ENCODE results near the gene METRN.
A peak's percentile ranks its signal among the peaks of the same experiment; 100 is the strongest.

Gene METRN

DNA sequence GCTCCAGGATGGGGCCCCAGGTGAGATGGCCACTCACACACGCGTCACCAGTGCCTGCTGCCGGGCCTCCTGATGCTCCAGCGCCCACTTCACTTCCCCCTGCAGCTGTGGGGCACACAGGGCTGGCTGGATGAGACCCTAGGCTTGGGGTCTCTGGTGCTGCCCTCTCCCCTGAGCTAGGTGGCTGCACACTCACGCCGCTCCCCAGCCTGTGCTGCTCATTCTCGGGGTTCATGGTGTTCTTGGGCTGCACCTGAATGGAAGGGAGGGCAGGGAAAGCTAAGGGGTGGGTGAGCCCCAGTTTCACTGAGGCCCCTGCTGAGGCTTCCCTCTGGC, 10.1 kb downstream of the METRN start:
- Histone ChIP-seq H3K36me3 (ENCODE audit: control insufficient read depth, low read depth, low read length) (no peaks in the 10 kb centered on the region), H3K4me1 (ENCODE audit: control insufficient read depth, low read depth, low read length) (peaks cover 3% of the 10 kb centered on the region), H3K27me3 (ENCODE audit: control insufficient read depth, insufficient read depth, low read length) (peaks cover 18% of the 10 kb centered on the region), H3K27ac (ENCODE audit: low read length) (no peak overlapping the region), H3K9me3 (ENCODE audit: control insufficient read depth, low read depth, low read length) (no peaks in the 10 kb centered on the region), H3K4me3 (ENCODE audit: low read length) (no peak overlapping the region), H3K9ac (ENCODE audit: low read length) (no peak overlapping the region)

DNA sequence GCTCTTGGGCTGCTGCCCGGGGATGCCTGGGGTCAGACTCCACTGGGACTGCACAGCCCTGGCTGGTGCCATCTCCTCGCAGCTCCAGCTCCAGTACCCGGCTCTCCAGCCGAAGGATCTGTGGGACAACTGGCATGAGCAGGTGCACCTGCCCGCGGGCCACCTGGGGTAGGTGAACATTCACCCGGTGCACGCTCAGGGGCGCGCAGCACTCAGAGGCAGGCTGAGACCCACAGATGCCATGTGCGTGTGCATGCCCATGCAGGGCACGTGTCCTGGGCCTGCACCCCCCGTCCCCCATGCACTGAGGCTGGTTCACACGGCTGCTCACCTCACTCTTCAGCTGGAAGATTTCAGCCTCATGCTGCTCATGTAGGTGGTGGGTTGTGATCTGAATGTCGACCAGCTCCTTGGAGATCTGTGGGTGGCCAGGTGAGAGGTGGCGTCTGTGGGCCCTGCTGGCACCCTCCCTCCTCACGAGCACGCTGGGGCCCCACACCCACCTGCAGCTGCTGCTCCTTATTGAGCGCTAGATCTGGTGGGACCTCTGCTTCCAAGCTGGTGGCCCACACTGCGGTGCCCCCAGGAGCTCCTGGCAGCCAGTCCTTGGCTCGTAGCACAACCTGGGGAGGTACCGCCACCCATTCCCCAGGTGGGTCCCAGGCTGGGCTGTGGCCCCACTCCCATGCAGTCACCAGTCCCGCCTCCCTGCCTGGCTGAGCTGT, 10.7 kb downstream of the METRN start:
- no peaks in the 10 kb centered on the region for H3K9me3 ChIP-seq (ENCODE audit: control insufficient read depth, low read depth, low read length)
- H3K9ac ChIP-seq (ENCODE audit: low read length): no peak overlapping the region
- no peaks in the 10 kb centered on the region for H3K36me3 ChIP-seq (ENCODE audit: control insufficient read depth, low read depth, low read length)
- no peaks in the 10 kb centered on the region for H3K4me1 ChIP-seq (ENCODE audit: control insufficient read depth, low read depth, low read length)
- H3K27me3 ChIP-seq (ENCODE audit: control insufficient read depth, insufficient read depth, low read length): peaks cover 18% of the 10 kb centered on the region
- no peak overlapping the region for H3K27ac ChIP-seq (ENCODE audit: low read length)
- H3K4me3 ChIP-seq (ENCODE audit: low read length): peak overlapping the region; percentile 59

DNA sequence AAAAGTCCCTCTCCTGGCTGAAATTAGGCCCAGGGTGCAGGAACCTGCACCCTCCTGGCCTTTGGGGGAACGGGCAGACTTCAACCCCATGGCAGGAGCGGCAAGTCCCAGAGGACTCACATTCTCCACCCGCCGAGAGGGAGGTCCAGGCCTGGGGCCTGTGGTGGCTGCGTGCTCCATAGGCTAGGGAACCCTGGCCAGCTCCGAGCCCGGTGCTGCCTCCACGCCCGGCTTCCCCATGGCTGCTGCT, 11.2 kb downstream of the METRN start:
- Histone ChIP-seq H3K9ac (ENCODE audit: low read length) (no peak overlapping the region), H3K36me3 (ENCODE audit: control insufficient read depth, low read depth, low read length) (no peaks in the 10 kb centered on the region), H3K4me1 (ENCODE audit: control insufficient read depth, low read depth, low read length) (no peaks in the 10 kb centered on the region), H3K9me3 (ENCODE audit: control insufficient read depth, low read depth, low read length) (no peaks in the 10 kb centered on the region), H3K27me3 (ENCODE audit: control insufficient read depth, insufficient read depth, low read length) (peaks cover 18% of the 10 kb centered on the region), H3K27ac (ENCODE audit: low read length) (no peak overlapping the region), H3K4me3 (ENCODE audit: low read length) (peak overlapping the region; percentile 59)

DNA sequence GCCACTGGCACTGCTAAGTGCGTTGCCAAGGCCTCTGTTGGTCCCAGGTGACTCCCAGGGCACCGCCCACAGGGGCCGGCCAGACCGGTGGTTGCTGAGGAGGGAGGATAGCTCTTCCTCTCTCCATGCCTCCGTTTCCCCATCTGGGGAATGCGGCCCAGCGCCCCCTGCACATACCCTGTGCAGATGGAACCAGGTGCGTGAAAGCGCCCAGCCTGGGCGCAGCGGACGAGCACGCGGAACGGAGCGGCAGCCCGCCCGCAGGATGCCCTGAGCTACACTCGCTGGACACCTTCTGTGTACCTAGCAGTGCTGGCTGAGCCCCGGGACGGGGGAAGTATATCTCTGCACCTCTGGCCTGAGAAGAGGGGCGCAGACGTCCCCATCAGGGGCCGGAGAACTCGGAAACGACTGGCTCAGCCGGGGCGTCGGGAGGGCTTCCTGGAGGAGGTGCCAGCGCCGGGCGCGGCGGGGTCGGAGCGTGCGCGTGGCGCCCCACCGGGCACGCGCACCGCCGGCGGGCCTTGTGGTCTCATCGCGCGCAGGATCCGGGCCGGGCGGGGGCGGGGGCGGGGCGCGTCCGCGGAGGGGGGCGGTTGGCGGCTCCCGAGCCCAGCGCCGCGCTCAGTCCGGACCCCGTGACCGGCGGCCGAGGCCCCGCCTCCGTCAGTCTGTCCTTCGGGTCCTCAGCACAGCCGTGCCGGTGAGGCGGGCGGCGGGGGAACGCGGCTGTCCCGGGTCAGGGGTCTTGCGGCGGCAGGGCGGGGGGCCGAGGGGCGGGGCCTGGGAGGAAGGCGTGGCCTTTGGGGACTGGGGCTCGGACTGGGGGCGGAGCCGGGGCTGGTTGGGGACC, 11.7 kb downstream of the METRN start, which contains the start of the genes CCDC78 and HAGHL:
Gene CCDC78, minus strand, starts transcription at position 6 of the 853 bp plus-strand sequence. CDS start 76 bp downstream, outside the sequence.
Gene HAGHL, plus strand, starts transcription at position 669 of the 853 bp plus-strand sequence. CDS start 404 bp downstream, outside the sequence.
- H3K27me3 ChIP-seq (ENCODE audit: control insufficient read depth, insufficient read depth, low read length): peaks cover 18% of the 10 kb centered on the region
- H3K4me3 ChIP-seq (ENCODE audit: low read length): peak within 1 kb of the TSS; percentile 73
- H3K9ac ChIP-seq (ENCODE audit: low read length): peak within 1 kb of the TSS; percentile 36
- H3K36me3 ChIP-seq (ENCODE audit: control insufficient read depth, low read depth, low read length): no peaks in the 10 kb centered on the region
- no peak within 1 kb of the TSS for H3K27ac ChIP-seq (ENCODE audit: low read length)
- H3K4me1 ChIP-seq (ENCODE audit: control insufficient read depth, low read depth, low read length): no peaks in the 10 kb centered on the region
- no peaks in the 10 kb centered on the region for H3K9me3 ChIP-seq (ENCODE audit: control insufficient read depth, low read depth, low read length)

DNA sequence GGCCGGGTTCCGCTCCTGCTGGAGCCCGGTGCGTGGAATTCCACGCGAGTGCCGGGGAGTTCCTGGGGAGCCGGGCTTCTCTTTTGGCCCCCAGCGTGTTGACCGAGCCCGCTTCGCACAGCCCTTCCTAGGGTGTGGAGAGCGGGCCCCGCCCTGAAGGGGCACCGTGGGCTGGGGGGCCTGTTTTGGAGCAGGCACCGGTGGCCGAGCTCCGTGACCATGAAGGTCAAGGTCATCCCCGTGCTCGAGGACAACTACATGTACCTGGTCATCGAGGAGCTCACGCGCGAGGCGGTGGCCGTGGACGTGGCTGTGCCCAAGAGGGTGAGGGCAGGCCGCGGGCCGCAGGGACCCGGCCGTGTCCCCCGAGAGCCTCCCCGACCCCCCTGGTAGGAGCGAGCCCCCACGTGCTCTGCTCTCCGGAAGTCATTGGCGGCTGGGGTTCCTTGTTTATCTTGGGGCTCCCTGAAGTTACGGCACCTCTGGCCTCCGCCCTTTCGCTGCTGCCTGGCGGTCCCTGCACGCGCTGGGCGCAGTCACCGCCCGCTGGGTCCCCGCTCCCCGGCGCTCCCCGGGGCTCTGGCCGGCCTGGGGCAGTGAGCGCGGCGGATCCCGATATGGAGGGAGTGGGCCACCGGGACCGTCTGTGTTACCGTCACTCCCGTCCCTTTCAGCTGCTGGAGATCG, 12.5 kb downstream of the METRN start:
- H3K27me3 ChIP-seq (ENCODE audit: control insufficient read depth, insufficient read depth, low read length): peaks cover 18% of the 10 kb centered on the region
- no peak overlapping the region for H3K27ac ChIP-seq (ENCODE audit: low read length)
- no peaks in the 10 kb centered on the region for H3K9me3 ChIP-seq (ENCODE audit: control insufficient read depth, low read depth, low read length)
- peak overlapping the region; percentile 36 for H3K9ac ChIP-seq (ENCODE audit: low read length)
- no peaks in the 10 kb centered on the region for H3K36me3 ChIP-seq (ENCODE audit: control insufficient read depth, low read depth, low read length)
- no peaks in the 10 kb centered on the region for H3K4me1 ChIP-seq (ENCODE audit: control insufficient read depth, low read depth, low read length)
- peak overlapping the region; percentile 73 for H3K4me3 ChIP-seq (ENCODE audit: low read length)

DNA sequence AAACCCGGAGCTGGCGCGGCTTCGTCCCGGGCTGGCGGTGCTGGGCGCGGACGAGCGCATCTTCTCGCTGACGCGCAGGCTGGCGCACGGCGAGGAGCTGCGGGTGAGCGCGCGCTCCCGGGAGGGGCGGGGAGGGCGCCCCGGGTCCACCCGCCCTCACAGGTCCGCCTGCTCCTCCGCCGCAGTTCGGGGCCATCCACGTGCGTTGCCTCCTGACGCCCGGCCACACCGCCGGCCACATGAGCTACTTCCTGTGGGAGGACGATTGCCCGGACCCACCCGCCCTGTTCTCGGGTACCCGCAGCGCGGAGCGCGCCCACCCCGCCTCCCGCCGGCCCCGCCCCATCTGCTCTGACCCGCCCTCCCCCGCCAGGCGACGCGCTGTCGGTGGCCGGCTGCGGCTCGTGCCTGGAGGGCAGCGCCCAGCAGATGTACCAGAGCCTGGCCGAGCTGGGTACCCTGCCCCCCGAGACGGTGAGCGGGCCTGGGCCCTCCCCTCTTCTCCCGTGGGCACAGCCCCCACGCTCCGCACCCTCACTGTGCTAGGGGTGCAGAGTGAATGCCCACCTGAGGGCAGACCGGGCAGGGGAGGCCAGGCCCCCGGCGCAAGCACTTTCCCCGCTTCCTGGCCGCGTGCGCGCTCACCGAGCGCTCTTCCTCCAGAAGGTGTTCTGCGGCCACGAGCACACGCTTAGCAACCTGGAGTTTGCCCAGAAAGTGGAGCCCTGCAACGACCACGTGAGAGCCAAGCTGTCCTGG, 13.4 kb downstream of the METRN start:
- Histone ChIP-seq H3K4me1 (ENCODE audit: control insufficient read depth, low read depth, low read length) (no peaks in the 10 kb centered on the region), H3K9ac (ENCODE audit: low read length) (peak overlapping the region; percentile 32), H3K36me3 (ENCODE audit: control insufficient read depth, low read depth, low read length) (no peaks in the 10 kb centered on the region), H3K27me3 (ENCODE audit: control insufficient read depth, insufficient read depth, low read length) (peaks cover 18% of the 10 kb centered on the region), H3K4me3 (ENCODE audit: low read length) (peak overlapping the region; percentile 33), H3K9me3 (ENCODE audit: control insufficient read depth, low read depth, low read length) (no peaks in the 10 kb centered on the region), H3K27ac (ENCODE audit: low read length) (no peak overlapping the region)

DNA sequence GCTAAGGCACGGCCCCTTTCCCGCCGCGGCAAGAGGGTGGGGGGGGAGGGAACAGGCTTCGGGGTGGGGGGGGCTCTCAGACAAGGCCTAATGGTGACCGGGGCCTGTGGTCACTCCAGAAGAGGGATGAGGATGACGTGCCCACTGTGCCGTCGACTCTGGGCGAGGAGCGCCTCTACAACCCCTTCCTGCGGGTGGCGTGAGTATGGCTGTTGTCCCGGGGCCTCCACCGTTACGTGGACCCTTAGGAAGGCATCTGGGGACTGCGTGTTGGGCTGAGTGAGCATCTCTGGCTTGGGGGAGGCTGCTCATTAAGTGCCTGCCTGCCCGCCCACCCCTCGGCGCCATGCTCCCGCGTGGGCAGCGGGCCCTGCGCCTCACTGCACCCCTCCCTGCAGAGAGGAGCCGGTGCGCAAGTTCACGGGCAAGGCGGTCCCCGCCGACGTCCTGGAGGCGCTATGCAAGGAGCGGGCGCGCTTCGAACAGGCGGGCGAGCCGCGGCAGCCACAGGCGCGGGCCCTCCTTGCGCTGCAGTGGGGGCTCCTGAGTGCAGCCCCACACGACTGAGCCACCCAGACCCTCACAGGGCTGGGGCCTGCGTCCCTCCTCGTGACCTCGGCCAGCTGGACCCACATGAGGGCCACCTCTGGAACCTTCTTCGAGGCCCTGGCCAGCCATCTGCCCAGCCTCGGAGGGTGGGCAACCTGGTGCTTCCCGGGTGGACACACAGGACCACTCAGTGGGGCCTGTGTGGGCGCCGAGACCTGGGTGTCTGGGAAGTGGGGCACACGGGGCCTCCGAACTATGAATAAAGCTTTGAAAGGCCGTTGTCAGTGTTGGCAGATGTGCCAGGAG, 14.2 kb downstream of the METRN start:
- H3K9me3 ChIP-seq (ENCODE audit: control insufficient read depth, low read depth, low read length): no peaks in the 10 kb centered on the region
- H3K36me3 ChIP-seq (ENCODE audit: control insufficient read depth, low read depth, low read length): no peaks in the 10 kb centered on the region
- H3K9ac ChIP-seq (ENCODE audit: low read length): no peak overlapping the region
- no peaks in the 10 kb centered on the region for H3K4me1 ChIP-seq (ENCODE audit: control insufficient read depth, low read depth, low read length)
- H3K4me3 ChIP-seq (ENCODE audit: low read length): peak overlapping the region; percentile 33
- H3K27me3 ChIP-seq (ENCODE audit: control insufficient read depth, insufficient read depth, low read length): peaks cover 18% of the 10 kb centered on the region
- H3K27ac ChIP-seq (ENCODE audit: low read length): no peak overlapping the region

DNA sequence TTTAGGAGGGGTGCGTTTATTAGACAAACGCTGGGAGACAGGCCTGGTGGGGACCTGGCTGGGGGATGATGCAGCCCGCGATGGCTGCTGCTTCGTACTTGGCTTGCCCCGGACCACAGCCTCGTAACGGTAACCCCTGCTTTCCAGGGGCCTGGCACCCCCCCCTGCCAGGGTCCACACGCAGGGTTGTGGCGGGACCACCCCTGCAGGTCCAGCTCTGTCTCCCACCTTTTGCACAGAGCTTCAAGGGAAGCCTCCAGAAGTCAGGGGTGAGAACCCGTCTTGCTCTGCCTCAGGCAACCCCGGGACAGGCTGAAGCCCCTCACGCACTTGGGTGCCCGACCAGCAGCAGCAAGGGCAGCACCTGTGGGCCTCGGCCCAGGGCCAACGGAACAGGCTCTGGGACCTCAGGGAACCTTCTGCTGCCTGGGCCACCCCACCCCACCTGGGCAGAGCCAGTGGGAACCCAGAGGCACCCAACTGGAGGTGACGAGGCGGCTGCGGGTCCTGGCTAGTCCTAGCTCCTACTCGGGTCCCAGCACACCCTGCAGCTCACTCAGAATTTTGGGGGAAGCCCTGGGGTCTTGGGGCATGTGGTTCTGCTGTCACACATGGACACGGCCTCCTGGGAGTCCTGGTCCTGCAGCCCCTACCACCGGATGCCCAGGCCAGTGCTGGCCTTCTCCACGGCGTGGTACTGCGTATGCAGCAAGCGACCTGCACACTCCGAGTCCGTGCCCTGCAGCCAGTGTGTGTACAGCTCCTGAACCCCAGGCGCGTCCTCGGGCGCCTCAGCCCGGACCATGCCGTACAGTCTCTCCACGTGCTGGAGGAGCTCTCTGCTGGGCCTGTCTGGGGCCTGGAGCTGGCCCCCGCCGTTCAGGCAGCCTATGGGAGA, 15.1 kb downstream of the METRN start:
- H3K9me3 ChIP-seq (ENCODE audit: control insufficient read depth, low read depth, low read length): no peaks in the 10 kb centered on the region
- no peaks in the 10 kb centered on the region for H3K36me3 ChIP-seq (ENCODE audit: control insufficient read depth, low read depth, low read length)
- no peak overlapping the region for H3K9ac ChIP-seq (ENCODE audit: low read length)
- H3K4me3 ChIP-seq (ENCODE audit: low read length): no peak overlapping the region
- peaks cover 18% of the 10 kb centered on the region for H3K27me3 ChIP-seq (ENCODE audit: control insufficient read depth, insufficient read depth, low read length)
- no peak overlapping the region for H3K27ac ChIP-seq (ENCODE audit: low read length)
- no peaks in the 10 kb centered on the region for H3K4me1 ChIP-seq (ENCODE audit: control insufficient read depth, low read depth, low read length)

DNA sequence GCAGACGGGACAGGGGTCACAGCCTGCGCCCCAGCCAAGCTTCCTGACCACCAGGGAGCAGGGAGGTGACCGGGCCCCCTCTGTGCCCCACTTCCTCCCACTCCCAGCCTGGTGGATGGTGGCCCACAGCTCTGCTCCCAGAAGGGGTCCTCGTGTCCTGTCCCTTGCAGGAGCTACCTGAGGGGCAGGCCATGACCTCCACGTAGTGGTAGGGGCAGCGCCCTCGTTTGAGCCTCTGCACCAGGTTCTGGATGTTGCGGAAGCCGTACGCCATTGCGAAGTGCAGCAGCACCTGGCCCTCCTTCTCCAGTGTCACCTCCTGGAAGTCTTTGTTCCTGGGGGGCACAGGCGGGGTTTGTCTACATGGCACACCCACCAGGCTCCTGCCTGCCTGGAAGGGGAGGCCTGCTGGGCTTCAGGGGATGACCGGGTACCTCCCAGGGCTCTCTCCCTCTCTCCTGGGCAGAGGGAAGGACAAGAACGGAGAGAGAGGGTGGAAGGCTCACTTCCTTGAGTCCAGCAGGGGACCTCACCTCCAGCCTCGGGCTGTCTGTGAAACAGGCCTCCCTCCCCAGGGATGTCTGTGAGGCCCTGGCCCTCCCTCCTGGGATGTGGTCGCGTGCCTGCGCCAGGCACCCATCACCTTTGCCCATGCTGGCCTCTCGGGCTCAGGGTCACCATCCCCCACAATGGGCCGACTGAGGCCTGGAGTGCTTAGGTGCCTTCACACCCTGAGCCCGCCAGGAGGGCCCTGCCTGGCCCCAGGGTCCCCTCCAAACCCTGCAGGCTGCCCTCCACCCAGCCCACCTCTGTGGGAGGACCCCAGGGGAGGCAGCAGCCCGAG, 16.0 kb downstream of the METRN start:
- H3K27me3 ChIP-seq (ENCODE audit: control insufficient read depth, insufficient read depth, low read length): peaks cover 13% of the 10 kb centered on the region
- H3K4me1 ChIP-seq (ENCODE audit: control insufficient read depth, low read depth, low read length): no peaks in the 10 kb centered on the region
- no peaks in the 10 kb centered on the region for H3K9me3 ChIP-seq (ENCODE audit: control insufficient read depth, low read depth, low read length)
- peaks cover 1% of the 10 kb centered on the region for H3K36me3 ChIP-seq (ENCODE audit: control insufficient read depth, low read depth, low read length)
- no peak overlapping the region for H3K9ac ChIP-seq (ENCODE audit: low read length)
- no peak overlapping the region for H3K27ac ChIP-seq (ENCODE audit: low read length)
- no peak overlapping the region for H3K4me3 ChIP-seq (ENCODE audit: low read length)

Data from iPS-18a (cell line).